Right renal cortex interstitium (tissue), 3 donors: ENCODE measurements around the gene APBA2. TPM values are rescaled to one million over a fixed set of nuclear protein-coding genes. Genes with fewer than 3 reads are reported as not detected.
"Not testable (repeated sequence)": the region's sequence is repeated elsewhere in the genome, so short reads cannot be mapped to it uniquely, and the experiment has no call there.

Experiments
- DNase-seq, 3 donors: peaks; one replicate each; pipeline ENCODE4 v3.0.0-alpha.2; 2013; ENCODE audit warnings: low read depth in 3 of 3, low spot score in 2 of 3
- polyA plus RNA-seq, 3 donors: library from polyadenylated mRNA; unstranded; fragments of 120-200 nt; gene quantifications; one replicate each; pipeline ENCODE4 v1.2.1, GENCODE V29; 2013; ENCODE audit not compliant: insufficient read length in 3 of 3

Gene APBA2
- polyA plus RNA-seq, 3 donors, result 10.8 to 12.0 (median 11.8) TPM

GRCh38 chr15:29097168-29097567 is 211.4 kb downstream of the APBA2 start:
- no peak for DNase-seq

DNA sequence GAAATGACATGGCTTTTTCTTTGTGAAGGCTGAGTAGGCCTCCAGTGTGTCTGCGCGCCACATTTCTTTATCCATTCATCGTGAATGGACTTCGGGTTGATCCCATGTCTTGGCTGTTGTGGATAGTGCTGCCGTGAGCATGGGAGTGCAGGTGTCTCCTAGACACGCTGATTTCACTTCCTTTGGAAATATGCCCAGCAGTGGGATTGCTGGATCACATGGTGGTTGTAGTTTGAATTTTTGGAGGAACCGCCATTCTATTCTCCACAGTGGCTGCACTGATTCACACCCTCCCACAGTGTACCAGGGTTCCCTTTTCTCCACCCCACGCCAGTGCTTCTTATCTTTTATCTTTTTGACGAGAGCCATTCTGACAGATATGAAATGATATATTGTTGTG is 212.2 kb downstream of the APBA2 start:
- DNase-seq, result no peak

DNA sequence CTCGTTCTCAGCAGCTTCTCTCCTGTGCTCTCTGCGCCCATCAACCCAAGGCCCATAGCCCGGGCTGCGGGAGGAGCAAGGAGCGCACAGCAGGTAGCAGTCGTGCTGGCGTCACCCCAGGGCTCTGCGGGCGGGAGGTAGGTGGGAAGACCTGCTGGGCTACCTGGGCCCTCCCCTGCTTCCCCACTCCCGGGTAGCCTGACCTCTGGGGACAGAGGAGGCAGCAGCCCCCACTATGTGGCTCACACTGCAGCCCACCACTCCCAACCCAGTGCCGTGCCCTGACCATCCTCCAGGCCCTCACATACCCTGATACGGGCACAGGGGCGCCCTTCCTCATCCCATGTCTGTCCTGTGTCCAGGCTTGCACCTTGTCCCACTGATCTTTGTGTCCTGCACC is 212.9 kb downstream of the APBA2 start:
- no peak for DNase-seq

DNA sequence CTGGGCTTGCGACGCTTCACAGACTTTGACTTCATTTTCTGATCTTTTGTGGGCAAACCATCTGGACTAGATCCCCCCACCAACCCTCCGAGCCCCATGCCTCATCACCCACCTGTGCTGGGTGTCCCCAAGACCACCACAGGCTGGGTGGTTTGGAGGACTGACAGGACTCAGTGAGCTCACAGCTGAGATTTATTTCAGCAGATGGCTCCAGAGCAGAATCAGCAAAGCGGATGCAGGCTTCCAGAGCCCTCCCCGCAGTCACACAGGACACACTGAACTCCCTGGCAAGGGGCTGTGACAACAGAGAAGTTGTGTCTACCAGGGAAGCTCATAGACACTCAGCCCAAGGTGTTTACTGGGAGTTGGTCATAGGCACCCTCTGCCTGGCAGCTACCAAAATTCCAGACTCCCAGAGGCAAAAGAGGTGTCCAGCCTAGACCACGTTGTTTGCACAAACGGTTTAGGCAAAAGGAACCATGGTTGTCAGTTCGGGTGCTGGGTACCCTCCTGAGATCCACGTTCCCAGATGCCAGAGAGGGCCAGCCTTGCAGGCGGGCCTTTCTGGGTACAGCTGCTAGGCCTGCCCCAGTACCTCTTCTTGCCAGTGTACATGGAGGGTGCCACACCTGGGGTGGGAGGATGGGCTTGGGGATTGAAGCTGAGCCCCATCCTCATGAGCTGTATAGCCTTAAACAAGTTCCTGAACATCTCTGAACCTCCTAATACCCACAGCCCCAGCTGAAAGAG is 213.5 kb downstream of the APBA2 start:
- no peak for DNase-seq

DNA sequence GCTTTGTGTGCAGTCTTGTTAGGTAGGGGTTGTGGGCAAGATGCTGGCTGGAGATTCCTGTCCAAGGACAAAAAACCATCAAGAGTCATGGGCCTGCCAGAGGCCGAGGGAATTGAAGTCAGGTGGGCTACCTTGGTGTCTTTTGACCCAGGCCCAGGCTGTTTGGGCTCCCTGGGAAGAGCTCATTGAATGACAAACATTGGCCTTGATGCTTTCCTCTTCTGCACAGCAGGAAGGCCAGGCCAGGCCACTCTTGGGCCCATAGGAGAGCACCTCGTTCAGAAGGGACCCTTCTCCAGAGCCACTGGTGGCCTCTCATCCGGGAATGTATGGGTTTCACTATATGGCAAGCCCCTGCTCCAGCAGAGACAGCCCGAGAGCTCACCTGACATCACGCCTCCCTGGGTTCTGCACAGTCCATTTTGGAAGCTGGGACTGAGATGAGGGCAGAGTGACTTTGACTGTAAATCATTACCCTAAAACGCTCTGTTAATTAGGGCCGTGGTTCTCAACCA is 214.8 kb downstream of the APBA2 start:
- DNase-seq, result no peak

DNA sequence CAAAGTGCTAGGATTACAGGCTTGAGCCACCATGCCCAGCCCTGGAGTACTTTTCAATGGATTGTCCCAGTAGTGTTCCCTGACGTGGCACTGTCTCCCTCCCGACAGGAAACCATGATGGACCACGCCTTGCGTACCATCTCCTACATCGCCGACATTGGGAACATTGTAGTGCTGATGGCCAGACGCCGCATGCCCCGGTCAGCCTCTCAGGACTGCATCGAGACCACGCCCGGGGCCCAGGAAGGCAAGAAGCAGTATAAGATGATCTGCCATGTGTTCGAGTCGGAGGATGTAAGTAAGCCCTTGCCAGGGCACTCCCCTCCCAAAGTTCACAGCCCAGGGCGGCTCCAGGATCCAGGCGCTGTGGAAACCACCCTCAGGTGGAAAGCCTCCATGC is 215.7 kb downstream of the APBA2 start:
- DNase-seq, result no peak

DNA sequence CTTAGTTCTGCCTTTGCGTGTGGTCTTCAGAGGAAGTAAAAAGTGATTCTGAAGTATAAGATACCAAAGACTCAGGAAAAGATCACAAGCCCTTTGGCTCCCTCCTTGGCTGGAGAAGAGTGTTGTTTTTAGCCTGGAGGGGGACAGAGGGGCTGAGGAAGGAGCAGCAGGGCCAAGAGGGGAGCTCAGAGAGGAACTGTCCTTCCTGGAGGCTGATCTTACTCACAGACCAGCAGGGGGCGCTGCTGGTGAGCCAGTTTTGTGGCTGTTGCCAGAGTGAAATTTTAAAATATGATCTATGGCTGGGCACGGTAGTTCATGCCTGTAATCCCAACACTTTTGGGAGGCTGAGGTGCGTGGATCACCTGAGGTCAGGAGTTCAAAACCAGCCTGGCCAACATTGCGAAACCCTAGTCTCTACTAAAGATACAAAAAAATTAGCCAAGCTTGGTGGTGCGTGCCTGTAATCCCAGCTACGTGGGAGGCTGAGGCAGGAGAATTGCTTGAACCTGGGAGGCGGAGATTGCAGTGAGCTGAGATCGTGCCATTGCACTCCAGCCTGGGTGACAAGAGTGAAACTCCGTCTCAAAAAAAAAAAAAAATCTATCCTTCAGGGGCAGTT is 216.5 kb downstream of the APBA2 start:
- DNase-seq, result not testable (repeated sequence)

DNA sequence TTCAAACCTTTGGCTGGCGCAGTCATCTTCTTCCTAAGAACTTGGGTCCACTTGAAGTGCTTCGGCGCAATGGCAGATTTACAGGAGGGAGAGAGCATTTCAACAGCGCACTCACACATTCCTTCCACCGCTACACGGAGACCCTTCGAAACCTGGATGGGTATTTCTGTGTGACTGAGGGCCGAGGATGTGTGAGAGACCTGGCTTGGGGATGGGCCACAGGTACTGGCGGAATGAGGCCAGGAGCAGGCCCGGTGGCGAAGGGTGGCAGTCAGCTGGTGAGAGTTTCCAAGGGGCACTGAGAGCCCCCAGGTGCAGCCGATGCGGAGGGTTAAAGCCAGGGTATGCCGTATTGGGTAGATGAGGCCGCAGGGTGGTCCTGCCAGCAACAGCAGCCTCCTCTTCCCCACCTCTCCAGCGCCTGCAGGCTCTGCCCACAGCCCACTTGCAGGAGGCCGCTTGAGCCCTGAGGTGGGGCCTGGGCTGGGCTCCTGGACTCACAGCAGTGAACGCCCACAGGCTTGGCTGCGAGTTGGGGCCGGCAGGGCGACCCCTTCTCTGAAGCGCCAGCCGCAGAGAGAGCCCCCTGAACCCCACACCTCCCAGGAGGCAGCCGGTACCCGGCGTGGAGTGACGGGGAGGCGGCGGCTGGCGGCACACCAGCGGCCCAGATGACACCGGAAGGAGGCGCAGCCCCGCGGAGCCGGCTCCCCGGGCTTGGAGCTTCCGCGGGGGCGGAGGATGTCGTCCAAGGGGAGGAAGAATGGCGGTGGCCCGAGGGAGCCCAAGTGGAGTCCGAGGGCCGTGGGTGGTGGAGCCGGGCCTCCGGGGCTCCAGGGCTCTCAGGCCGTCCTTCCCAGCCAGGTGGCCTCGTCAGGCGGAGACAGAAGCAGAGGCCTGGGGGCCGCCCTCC is 217.4 kb downstream of the APBA2 start:
- DNase-seq, result no peak

- peak; percentile 54 to 74 (median 67) for DNase-seq
Measured at GRCh38 chr15:29103824-29104565, 218.2 kb downstream of the APBA2 start.

DNA sequence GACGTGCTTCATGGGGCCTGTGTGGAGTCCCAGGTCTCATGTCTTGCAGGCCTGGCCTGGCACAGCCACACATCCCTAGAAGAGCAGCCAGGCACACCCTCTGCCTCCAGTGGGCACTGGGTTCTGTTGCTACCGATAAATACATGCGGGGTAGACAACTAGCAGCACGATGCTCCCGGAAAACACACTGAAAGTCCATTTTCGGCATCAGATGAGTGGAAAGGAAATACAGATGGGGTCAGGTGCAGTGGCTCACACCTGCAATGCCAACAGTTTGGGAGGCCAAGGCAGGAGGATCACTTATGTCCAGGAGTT is 218.7 kb downstream of the APBA2 start:
- DNase-seq, result no peak

- no peak for DNase-seq
Measured at GRCh38 chr15:29105151-29105854, 219.5 kb downstream of the APBA2 start.

- no peak for DNase-seq
Measured at GRCh38 chr15:29106116-29106515, 220.3 kb downstream of the APBA2 start.

DNA sequence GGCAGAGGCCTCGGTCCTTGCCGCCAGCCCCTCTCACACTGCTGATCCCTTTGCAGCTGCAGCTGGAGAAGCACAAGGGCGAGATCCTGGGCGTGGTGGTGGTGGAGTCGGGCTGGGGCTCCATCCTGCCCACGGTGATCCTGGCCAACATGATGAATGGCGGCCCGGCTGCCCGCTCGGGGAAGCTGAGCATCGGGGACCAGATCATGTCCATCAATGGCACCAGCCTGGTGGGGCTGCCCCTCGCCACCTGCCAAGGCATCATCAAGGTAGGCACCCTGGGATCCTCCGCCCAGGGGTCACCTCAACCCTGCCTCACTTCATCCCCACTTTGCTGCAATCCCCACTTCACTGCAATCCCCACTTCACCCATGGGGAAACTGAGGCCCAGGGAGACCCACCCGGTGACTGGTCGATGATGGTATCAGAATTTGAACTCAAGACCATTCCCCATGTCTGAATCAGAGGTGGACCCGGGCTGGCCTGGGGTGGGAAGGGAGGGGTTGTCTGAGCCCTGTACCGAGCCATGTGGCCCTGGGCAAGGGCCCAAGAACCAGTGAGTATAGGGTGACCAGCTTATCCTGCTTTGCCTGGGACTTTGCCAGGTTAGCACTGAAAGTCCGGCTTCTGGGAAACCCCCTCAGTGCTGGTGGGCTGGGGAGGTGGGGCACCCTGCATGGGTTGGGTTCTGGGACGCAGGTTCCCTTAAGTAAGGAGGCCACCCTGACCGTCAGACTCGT is 220.9 kb downstream of the APBA2 start:
- DNase-seq, result no peak

DNA sequence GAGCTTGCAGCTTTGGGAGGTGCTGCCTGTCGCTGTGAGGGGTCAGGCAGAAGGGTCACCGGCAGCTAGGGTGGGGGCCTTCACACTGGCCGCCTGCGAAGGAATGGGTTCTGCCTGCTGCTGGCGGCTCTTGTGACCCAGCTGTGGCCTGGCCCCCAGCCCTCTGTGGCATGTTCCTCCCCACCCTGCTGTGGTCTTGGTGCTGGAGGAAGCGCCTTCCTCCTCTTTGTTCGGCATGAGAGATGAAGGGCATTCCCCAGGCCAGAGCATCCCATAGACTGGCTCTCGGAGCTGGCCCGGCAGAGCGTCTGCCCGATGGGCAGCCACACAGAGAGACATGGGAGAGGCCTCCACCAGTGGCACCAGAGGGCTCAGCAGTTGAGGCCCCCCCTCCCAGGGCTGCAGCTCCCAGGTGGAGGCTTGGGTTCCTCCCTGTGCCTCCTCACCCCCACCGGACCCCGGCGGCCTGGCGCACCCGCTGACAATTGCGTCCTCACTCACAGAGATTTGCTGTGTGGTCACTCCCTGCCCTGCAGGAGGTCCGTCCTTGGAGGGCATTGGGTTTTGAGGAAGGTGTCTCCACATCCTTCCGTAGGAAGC is 221.6 kb downstream of the APBA2 start:
- DNase-seq, result no peak

- no peak for DNase-seq
Measured at GRCh38 chr15:29107971-29108645, 222.3 kb downstream of the APBA2 start.

DNA sequence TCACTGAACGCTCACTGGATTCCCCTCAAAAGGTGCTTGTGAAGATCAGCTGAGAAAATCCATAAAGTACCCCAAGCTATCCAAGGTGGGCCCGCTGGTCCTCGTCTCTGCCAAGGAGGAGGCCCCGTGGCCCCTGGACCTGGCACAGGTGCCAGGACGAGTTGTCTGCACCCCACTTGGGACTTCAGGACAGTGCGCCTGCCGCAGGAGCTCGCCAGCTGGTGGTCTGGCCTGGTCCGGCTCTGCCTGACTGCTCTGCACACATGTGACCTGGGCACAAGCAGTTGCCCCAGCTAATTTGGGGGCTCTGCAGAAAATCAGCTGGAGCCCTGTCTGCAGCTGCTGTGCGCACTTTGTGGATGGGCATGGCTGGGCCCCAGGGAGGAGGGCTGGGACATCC is 224.0 kb downstream of the APBA2 start:
- DNase-seq, result no peak

DNA sequence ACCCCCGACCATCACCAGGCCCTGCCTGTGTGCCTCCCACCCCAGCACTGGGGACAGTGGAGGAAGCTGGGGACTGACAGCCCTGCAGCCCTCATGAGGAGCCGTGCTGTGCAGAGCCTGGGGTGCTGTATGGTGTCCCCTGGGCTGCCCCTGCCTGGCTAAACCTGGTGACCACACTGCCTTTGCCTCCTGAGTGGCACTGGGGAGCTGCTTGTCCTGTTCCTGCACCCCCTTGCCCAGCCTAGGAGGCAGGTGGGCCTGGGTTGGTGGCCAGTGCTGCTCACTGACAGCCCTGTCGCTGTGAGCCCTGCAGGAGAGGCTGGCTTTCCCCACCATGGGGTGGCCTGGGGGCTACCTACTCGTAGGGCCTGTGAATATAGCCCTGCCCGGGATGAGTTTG is 224.4 kb downstream of the APBA2 start:
- DNase-seq, result no peak

DNA sequence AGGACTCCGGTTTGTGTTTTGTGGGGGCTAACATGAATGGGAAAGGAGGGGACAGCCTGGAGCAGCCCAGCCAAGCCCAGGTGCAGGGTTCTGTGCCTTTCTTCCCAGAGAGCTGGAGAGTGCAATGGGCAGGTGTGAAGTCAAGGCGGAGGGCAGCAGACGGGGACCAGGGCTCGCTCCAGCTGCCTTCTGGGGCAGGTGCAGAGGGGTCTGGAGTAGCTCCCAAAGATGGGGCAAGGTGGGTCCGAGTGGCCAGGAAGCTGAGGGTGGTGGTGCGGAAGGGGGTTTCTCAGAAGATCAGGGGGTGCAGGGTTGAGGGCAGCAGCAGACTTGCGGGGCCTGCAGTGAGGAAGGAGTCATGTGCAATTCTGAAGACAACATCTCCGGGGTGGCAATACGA is 225.0 kb downstream of the APBA2 start:
- no peak for DNase-seq
